Measurements from ENCODE around the gene JADE2.
"Not testable (repeated sequence)": the region's sequence is repeated elsewhere in the genome, so short reads cannot be mapped to it uniquely, and the experiment has no call there.

The JADE2 gene

GRCh38 chr5:134552301-134552700 is 26.8 kb downstream of the JADE2 start:
- DNase-seq (ENCODE audit: low read depth), result peak; percentile 96

GRCh38 chr5:134552716-134553115 is 27.2 kb downstream of the JADE2 start:
- peak; percentile 29 for DNase-seq (ENCODE audit: low read depth)

- no peak for DNase-seq (ENCODE audit: low read depth)
Observed at GRCh38 chr5:134553821-134554267, 28.4 kb downstream of the JADE2 start.

GRCh38 chr5:134554319-134555222 is 29.1 kb downstream of the JADE2 start:
- peak; percentile 98 for DNase-seq (ENCODE audit: low read depth)

GRCh38 chr5:134555223-134555889 is 29.9 kb downstream of the JADE2 start:
- DNase-seq (ENCODE audit: low read depth), result no peak

GRCh38 chr5:134555890-134556311 is 30.4 kb downstream of the JADE2 start:
- peak; percentile 71 for DNase-seq (ENCODE audit: low read depth)

- not testable (repeated sequence) for DNase-seq (ENCODE audit: low read depth)
Observed at GRCh38 chr5:134556588-134556987, 31.1 kb downstream of the JADE2 start.

- DNase-seq (ENCODE audit: low read depth), result peak; percentile 29
Observed at GRCh38 chr5:134556994-134557393, 31.5 kb downstream of the JADE2 start.

- DNase-seq (ENCODE audit: low read depth), result no peak
Observed at GRCh38 chr5:134559672-134560071, 34.2 kb downstream of the JADE2 start.

GRCh38 chr5:134560698-134561097 is 35.2 kb downstream of the JADE2 start:
- no peak for DNase-seq (ENCODE audit: low read depth)

GRCh38 chr5:134561871-134562296 is 36.4 kb downstream of the JADE2 start:
- peak; percentile 77 for DNase-seq (ENCODE audit: low read depth)

GRCh38 chr5:134563221-134563620 is 37.8 kb downstream of the JADE2 start:
- DNase-seq (ENCODE audit: low read depth), result no peak

- DNase-seq (ENCODE audit: low read depth), result no peak
Observed at GRCh38 chr5:134563962-134564361, 38.5 kb downstream of the JADE2 start.

GRCh38 chr5:134564396-134564795 is 38.9 kb downstream of the JADE2 start:
- DNase-seq (ENCODE audit: low read depth), result no peak

GRCh38 chr5:134565791-134566740 is 40.6 kb downstream of the JADE2 start:
- DNase-seq (ENCODE audit: low read depth), result no peak

GRCh38 chr5:134566741-134567221 is 41.3 kb downstream of the JADE2 start:
- no peak for DNase-seq (ENCODE audit: low read depth)

GRCh38 chr5:134567641-134568336 is 42.3 kb downstream of the JADE2 start:
- peak; percentile 75 for DNase-seq (ENCODE audit: low read depth)

GRCh38 chr5:134568337-134568700 is 42.8 kb downstream of the JADE2 start:
- DNase-seq (ENCODE audit: low read depth), result no peak

GRCh38 chr5:134568761-134569695 is 43.6 kb downstream of the JADE2 start:
- DNase-seq (ENCODE audit: low read depth), result peak; percentile 72

GRCh38 chr5:134569758-134570364 is 44.4 kb downstream of the JADE2 start:
- DNase-seq (ENCODE audit: low read depth), result no peak

All from amniotic epithelial cell (primary cell).